Tibial nerve (tissue), 3 donors: ENCODE measurements around the gene SLC7A9.

Experiments used
- CTCF ChIP-seq, 5 experiments: fragments of 200-600 bp in 3 of 5; fragments of 450-650 bp in 2 of 5; sonication (generic) in 3 of 5; IDR thresholded peaks; one replicate each; pipeline ENCODE4 v1.5.1; 2016 to 2019; ENCODE audit warnings: antibody characterized with exemption in 5 of 5, mild to moderate bottlenecking in 3 of 5, moderate library complexity in 2 of 5
- POLR2A ChIP-seq, 2 donors: fragments of 450-650 bp; IDR thresholded peaks; one replicate each; pipeline ENCODE4 v1.6.1; 2017; ENCODE audit warnings: antibody characterized with exemption in 2 of 2, mild to moderate bottlenecking in 2 of 2, moderate library complexity in 2 of 2

GRCh38 chr19:32800191-32800590 is 69.4 kb downstream of the SLC7A9 start:
- TF ChIP-seq CTCF (IDR thresholded peaks at IDR 0.05), result no peak
- TF ChIP-seq POLR2A (IDR thresholded peaks at IDR 0.05), result no peak
